Astrocyte (in vitro differentiated cells and primary cell): ENCODE data around the gene DHDH. TPM values are rescaled to one million over a fixed set of nuclear protein-coding genes. Genes with fewer than 3 reads are reported as not detected.
A peak's percentile ranks its signal among the peaks of the same experiment; 100 is the strongest.
"Not testable (repeated sequence)": the region's sequence is repeated elsewhere in the genome, so short reads cannot be mapped to it uniquely, and the experiment has no call there.

Experiments
- DNase-seq: peaks from one replicate; pipeline ENCODE4 v3.0.0-alpha.2; 2010; ENCODE audit warnings: low read depth
- FAIRE-seq: peaks from 2 replicates; lab custom pipeline; 2011; peaks lifted over from hg19 to GRCh38; lab: Jason Lieb, UNC
- H2AFZ ChIP-seq: 2 replicates; pipeline ENCODE4 v1.6.0; 2012; ENCODE audit warnings: low read depth, low read length, inconsistent platforms
- H3K27ac ChIP-seq: 2 replicates; pipeline ENCODE4 v1.5.1; 2011; ENCODE audit warnings: low read depth, low read length, inconsistent platforms
- H3K27me3 ChIP-seq: 2 replicates; pipeline ENCODE4 v1.6.0; 2011; ENCODE audit warnings: low read length, inconsistent platforms; ENCODE audit not compliant: insufficient read depth
- H3K36me3 ChIP-seq: 2 replicates; pipeline ENCODE4 v1.5.1; 2011; ENCODE audit warnings: low read length, inconsistent platforms; ENCODE audit not compliant: insufficient read depth
- H3K4me1 ChIP-seq: 2 replicates; pipeline ENCODE4 v1.5.1; 2011; ENCODE audit warnings: low read length, inconsistent platforms; ENCODE audit not compliant: insufficient read depth
- H3K4me2 ChIP-seq: 2 replicates; pipeline ENCODE4 v1.6.0; 2012; ENCODE audit warnings: low read length, inconsistent platforms
- H3K4me3 ChIP-seq: 2 replicates; pipeline ENCODE4 v1.5.1; 2011; ENCODE audit warnings: low read depth, mild to moderate bottlenecking, low read length, inconsistent platforms; ENCODE audit not compliant: insufficient read depth
- H3K79me2 ChIP-seq: 2 replicates; pipeline ENCODE4 v1.6.0; 2012; ENCODE audit warnings: mild to moderate bottlenecking, low read length, inconsistent platforms; ENCODE audit not compliant: insufficient read depth
- H3K9ac ChIP-seq: 2 replicates; pipeline ENCODE4 v1.6.0; 2012; ENCODE audit warnings: mild to moderate bottlenecking, low read length, inconsistent platforms
- H3K9me3 ChIP-seq: 2 replicates; pipeline ENCODE4 v1.5.1; 2012; ENCODE audit warnings: low read depth, mild to moderate bottlenecking, low read length, inconsistent platforms; ENCODE audit not compliant: insufficient read depth
- H4K20me1 ChIP-seq: 2 replicates; pipeline ENCODE4 v1.6.0; 2012; ENCODE audit warnings: low read length, inconsistent platforms; ENCODE audit not compliant: insufficient read depth
- H3K27ac Mint-ChIP-seq: one replicate; pipeline ENCODE4 v1.8.0; 2021; ENCODE audit warnings: mild to moderate bottlenecking, mixed read lengths; ENCODE audit not compliant: unreplicated experiment
- H3K27me3 Mint-ChIP-seq: one replicate; pipeline ENCODE4 v1.8.0; 2021; ENCODE audit warnings: low read depth, mixed read lengths; ENCODE audit not compliant: unreplicated experiment
- H3K36me3 Mint-ChIP-seq: one replicate; pipeline ENCODE4 v1.8.0; 2021; ENCODE audit warnings: low read depth, mixed read lengths; ENCODE audit not compliant: unreplicated experiment
- H3K4me1 Mint-ChIP-seq: one replicate; pipeline ENCODE4 v1.8.0; 2021; ENCODE audit warnings: low read depth, mixed read lengths; ENCODE audit not compliant: unreplicated experiment
- H3K4me3 Mint-ChIP-seq: one replicate; pipeline ENCODE4 v1.8.0; 2021; ENCODE audit warnings: mild to moderate bottlenecking, moderate library complexity, mixed read lengths; ENCODE audit not compliant: unreplicated experiment
- H3K9me3 Mint-ChIP-seq: one replicate; pipeline ENCODE4 v1.8.0; 2021; ENCODE audit warnings: mild to moderate bottlenecking, mixed read lengths; ENCODE audit not compliant: unreplicated experiment
- EZH2 ChIP-seq: IDR thresholded peaks from 2 replicates; pipeline ENCODE4 v1.6.1; 2012; ENCODE audit warnings: mild to moderate bottlenecking, low read length, inconsistent platforms; ENCODE audit not compliant: insufficient read depth
- total RNA-seq: library from RNA; stranded (reverse); gene quantifications from 2 replicates; pipeline ENCODE4 v1.2.1, GENCODE V29; 2021
- TF ChIP-seq, protein P1 (sequence below): IDR thresholded peaks from 2 replicates; pipeline ENCODE4 v1.5.1; 2011; ENCODE audit warnings: low read depth, mild to moderate bottlenecking, inconsistent platforms, low read length, moderate library complexity; ENCODE audit not compliant: insufficient read depth

DHDH gene
- total RNA-seq, 1 donor from 2014 or later, result 0.45 TPM

DNA sequence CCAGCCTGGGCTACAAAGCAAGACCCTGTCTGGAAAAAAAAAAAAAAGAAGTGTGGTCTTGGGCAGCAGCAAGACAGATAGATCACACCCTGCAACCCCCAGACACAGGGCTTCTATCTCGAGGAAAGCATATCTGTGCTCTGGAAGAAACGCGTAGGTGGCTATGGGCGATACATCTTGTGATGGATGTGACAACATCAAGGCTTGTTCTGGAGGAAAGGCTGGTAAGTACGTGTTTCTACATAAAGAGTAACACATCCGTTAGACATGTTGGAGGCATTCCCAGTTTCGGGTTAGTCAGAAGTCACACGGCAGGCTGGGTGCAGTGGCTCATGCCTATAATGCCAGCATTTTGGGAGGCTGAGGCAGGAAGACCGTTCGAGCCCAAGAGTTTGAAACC is 6.6 kb upstream of the DHDH start:
- TF ChIP-seq, protein P1, sequence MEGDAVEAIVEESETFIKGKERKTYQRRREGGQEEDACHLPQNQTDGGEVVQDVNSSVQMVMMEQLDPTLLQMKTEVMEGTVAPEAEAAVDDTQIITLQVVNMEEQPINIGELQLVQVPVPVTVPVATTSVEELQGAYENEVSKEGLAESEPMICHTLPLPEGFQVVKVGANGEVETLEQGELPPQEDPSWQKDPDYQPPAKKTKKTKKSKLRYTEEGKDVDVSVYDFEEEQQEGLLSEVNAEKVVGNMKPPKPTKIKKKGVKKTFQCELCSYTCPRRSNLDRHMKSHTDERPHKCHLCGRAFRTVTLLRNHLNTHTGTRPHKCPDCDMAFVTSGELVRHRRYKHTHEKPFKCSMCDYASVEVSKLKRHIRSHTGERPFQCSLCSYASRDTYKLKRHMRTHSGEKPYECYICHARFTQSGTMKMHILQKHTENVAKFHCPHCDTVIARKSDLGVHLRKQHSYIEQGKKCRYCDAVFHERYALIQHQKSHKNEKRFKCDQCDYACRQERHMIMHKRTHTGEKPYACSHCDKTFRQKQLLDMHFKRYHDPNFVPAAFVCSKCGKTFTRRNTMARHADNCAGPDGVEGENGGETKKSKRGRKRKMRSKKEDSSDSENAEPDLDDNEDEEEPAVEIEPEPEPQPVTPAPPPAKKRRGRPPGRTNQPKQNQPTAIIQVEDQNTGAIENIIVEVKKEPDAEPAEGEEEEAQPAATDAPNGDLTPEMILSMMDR, result no peak
- TF ChIP-seq EZH2, result no peak
- Histone ChIP-seq H3K9ac (no peak overlapping the region), H3K4me2 (peak overlapping the region; percentile 14), H4K20me1 (no peaks in the 10 kb centered on the region), H3K9me3 (no peaks in the 10 kb centered on the region), H2AFZ (no peak overlapping the region), H3K27ac (peak overlapping the region; percentile 28), H3K4me1 (peaks cover 20% of the 10 kb centered on the region), H3K4me3 (no peak overlapping the region), H3K79me2 (no peaks in the 10 kb centered on the region), H3K36me3 (peaks cover 3% of the 10 kb centered on the region), H3K27me3 (no peaks in the 10 kb centered on the region)
- peak; percentile 83 for FAIRE-seq
- DNase-seq, result peak; percentile 99
- Mint-ChIP-seq H3K4me3 (no peak overlapping the region), H3K36me3 (peaks cover 3% of the 10 kb centered on the region), H3K27ac (no peak overlapping the region), H3K9me3 (no peaks in the 10 kb centered on the region), H3K4me1 (peaks cover 2% of the 10 kb centered on the region), H3K27me3 (peaks cover 7% of the 10 kb centered on the region)

DNA sequence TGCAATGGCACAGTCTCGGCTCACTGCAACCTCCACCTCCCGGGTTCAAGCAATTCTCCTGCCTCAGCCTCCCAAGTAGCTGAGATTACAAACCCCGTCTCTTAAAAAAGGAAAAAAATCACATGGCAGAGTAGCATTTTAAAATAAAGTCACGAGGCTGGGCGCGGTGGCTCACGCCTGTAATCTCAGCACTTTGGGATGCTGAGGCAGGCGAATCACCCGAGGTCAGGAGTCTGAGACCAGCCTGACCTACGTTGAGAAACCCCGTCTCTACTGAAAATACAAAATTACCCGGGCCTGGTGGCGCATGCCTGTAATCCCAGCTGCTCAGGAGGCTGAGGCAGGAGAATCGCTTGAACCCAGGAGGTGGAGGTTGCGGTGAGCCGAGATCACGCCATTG is 5.8 kb upstream of the DHDH start:
- not testable (repeated sequence) for H3K9me3 ChIP-seq, H3K27ac Mint-ChIP-seq, H3K4me3 ChIP-seq, H3K4me1 Mint-ChIP-seq, H3K27me3 ChIP-seq, H3K9me3 Mint-ChIP-seq, H3K36me3 ChIP-seq, FAIRE-seq, H3K4me3 Mint-ChIP-seq, H3K9ac ChIP-seq, H3K36me3 Mint-ChIP-seq, DNase-seq, H3K4me2 ChIP-seq, H3K27me3 Mint-ChIP-seq, H3K27ac ChIP-seq, H3K79me2 ChIP-seq, H4K20me1 ChIP-seq, H2AFZ ChIP-seq
- peaks cover 20% of the 10 kb centered on the region for H3K4me1 ChIP-seq

DNA sequence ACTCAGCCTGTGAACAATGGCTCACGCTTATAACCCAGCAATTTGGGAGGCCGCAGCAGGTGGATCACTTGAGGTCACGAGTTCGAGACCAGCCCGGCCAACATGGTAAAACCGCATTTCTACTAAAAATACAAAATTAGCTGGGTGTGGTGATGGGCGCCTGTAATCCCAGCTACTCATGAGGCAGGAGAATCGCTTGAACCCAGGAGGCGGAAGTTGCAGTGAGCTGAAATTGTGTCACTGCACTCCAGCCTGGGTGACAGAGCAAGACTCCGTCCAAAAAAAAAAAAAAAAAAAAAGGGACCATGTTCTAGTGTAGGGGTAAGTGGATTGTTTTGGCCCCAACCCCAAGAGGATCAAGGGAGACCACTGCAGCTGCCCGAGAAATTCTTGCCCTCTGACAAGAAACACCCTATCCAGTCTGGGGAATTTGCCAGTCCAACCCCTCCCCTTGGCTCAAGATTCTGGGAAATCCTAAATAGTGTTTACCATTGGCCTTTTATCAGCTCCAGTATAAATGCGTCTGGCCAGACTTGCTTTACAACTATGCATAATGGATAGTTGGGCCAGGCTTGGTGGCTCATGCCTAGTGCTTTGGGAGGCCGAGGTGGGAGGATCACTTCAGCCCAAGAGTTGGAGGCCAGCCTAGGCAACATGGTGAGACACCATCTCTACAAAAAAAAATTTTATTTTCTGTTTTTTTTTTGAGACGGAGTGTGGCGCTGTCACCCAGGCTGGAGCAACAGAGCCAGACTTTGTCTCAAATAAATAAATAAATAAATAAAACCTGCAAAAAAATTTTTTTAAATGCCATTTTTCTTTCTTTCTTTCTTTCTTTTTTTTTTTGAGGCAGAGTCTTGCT is 5.1 kb upstream of the DHDH start:
- no peaks in the 10 kb centered on the region for H3K9me3 Mint-ChIP-seq
- H3K4me3 ChIP-seq, result no peak overlapping the region
- DNase-seq (peak; percentile 37), FAIRE-seq (no peak)
- no peaks in the 10 kb centered on the region for H3K9me3 ChIP-seq
- no peaks in the 10 kb centered on the region for H3K36me3 Mint-ChIP-seq
- peaks cover 12% of the 10 kb centered on the region for H3K27me3 ChIP-seq
- H3K4me2 ChIP-seq, result no peak overlapping the region
- peaks cover 13% of the 10 kb centered on the region for H3K27me3 Mint-ChIP-seq
- no peak overlapping the region for H2AFZ ChIP-seq
- no peak overlapping the region for H3K27ac Mint-ChIP-seq
- no peak overlapping the region for H3K4me3 Mint-ChIP-seq
- no peaks in the 10 kb centered on the region for H3K79me2 ChIP-seq
- H3K27ac ChIP-seq, result no peak overlapping the region
- no peaks in the 10 kb centered on the region for H4K20me1 ChIP-seq
- H3K9ac ChIP-seq, result no peak overlapping the region
- peaks cover 2% of the 10 kb centered on the region for H3K4me1 Mint-ChIP-seq
- no peaks in the 10 kb centered on the region for H3K36me3 ChIP-seq
- TF ChIP-seq EZH2, result no peak
- TF ChIP-seq, protein P1, result no peak
- peaks cover 24% of the 10 kb centered on the region for H3K4me1 ChIP-seq
